NCI-H1930 (cell line): Measurements from ENCODE around the gene MGA.

ENCODE experiments used
- DNase-seq, 2 experiments: peaks; one replicate each; lab custom pipeline; 2025; lab: John Stamatoyannopoulos, UW

MGA gene

DNA sequence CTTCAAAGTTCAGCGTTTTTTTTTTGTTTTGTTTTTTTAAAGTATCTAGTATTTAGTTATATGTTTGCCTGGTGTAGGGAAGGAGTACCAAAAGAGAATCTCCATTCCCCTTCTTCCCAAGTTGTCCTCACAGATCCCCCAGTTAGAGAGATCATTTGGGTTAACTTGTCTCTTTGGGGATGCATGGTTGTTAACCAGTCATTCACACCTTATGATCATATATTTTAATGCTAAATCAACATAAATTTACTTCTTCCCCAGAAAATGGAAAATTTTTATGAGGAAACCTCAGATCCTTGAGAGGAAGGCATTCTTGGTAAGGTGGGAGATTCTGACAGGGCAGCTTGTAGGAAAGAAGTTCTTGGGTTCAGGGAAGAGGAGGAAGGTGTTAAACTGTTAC, 1.5 kb upstream of the MGA start:
- DNase-seq = no peak

DNA sequence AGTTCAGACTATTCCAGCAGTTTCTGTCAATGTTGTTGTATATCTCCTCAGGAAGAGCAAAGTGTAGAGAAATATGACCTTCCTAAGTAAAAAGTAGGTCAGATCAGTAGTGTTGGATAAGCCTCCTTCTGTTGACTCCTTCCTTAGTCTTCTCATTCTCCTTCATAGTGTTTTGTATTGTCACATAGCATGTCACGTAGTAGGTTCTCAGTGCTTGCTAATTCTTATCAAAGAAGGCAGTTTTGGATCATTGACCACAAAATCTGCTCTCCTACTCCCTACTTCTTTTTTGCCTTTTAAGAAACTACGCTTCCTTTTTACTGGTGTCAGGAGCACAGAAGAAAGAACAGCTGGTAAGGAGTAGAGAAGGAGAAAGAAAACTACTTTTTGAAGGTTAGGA, 1.0 kb upstream of the MGA start:
- no peak for DNase-seq

DNA sequence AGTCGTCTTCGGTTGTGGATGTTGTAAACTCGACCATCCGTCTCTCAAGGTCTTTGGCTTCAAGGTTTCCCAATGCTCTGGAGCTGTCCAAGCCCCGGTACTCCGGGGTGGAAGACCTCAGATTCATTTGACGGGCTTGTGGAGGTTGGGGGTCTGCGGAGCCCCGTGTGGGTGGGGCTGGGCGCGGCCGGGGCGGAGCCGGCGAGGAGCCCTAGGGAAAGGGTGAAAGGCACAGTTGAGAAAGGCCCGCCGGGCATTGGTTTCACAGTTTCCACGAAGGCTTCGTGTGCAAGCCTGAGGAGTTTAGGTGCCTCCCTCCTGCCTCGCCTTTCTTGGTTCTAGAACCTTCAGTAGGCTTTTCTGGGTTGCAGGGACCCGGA, 360 bp upstream of the MGA start:
- no peak for DNase-seq

DNA sequence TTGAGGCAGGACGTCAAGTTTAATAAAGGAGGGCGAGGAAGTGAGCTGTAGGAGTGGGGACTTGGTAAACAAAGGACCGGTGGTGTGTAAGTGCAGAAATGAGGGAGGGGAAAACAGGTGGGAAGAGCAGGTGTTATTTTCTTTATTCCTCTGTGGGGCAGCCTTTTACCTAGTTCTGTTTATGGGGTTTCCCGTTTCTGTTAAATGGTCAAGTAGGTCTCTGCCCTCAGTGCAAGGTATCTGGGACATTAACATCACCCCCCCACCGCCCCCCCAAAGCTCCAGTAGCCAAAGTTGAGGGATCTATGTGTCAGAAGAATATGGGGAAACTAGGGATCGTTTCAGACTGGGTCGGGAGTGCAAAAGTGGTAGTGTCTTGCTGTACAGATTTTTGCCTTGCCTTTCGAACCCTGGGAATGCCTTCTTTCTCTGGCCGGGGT, 893 bp downstream of the MGA start:
- no peak for DNase-seq

DNA sequence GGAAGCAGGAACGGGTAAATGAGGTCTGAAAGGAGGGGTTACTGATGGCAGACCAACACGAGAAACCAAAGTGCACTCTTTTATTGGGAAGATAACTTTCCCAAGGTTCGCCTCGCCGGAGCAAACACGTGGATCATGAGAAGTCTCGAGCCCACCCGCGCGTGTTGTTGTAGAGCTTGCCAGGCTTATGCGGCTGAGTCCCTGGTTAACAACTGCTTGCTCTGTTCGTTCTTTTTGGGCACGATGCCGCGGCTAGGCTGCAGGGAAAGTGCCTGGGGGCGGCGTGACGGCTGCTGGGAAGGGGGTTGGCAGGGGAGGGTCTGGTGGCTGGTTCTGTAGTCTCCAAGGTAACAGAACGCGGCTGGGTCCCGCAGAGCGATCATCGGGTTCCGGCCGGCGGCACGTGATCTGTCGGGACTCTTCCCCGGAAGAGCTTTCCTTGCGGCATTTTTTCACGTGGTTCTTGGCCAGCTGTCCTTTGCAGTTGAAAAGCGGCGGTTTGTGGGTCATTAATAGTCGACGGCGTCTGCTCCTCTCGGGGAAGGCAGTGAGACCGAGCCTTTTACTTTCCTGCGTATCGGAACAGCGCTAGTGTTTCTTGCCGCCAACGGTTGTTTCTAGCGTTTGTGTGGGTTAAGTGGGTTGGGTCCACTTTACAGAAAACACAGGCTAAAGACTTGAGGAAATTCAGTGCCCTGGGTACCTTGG, 1.5 kb downstream of the MGA start:
- DNase-seq = no peak

DNA sequence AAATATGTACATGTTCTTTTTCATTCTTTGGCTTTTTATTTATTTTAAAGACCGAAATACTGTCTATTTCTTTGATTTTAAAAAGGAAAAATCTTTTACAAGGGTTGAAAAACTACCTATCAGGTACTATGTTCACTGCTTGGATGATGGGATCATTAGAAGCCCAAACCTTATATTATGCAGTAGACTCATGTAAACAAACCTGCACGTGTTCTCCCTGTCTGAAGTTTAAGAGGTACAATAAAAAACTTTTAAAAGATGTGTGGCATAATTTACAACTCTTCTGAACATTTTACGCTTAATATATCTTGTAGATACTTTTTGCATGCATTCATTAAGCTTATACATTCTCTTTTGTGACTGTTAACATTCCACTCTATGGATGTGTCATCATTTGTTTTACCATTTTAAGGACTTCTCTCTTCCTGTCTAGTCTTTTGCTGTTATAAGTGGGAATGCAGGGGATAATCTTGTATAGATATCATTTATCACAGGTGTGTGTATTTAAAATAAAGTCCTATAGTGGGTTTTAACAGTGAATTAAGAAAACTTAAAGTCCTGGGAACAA, 6.2 kb downstream of the MGA start:
- DNase-seq = no peak

DNA sequence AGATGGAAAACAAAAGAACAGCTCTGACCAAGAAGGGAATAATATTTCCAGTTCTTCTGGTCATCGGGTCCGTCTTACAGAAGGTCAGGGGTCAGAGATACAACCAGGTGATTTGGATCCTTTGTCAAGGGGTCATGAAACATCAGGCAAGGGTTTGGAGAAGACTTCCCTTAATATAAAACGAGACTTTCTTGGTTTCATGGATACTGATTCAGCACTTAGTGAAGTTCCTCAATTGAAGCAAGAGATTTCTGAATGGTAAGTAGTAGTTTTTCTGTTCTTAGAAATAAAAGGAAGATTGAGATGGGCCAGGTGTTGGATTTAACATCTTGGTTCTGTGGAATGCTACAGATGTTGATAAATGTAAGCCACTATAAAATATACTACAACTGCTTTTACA, 9.5 kb downstream of the MGA start:
- DNase-seq = no peak

DNA sequence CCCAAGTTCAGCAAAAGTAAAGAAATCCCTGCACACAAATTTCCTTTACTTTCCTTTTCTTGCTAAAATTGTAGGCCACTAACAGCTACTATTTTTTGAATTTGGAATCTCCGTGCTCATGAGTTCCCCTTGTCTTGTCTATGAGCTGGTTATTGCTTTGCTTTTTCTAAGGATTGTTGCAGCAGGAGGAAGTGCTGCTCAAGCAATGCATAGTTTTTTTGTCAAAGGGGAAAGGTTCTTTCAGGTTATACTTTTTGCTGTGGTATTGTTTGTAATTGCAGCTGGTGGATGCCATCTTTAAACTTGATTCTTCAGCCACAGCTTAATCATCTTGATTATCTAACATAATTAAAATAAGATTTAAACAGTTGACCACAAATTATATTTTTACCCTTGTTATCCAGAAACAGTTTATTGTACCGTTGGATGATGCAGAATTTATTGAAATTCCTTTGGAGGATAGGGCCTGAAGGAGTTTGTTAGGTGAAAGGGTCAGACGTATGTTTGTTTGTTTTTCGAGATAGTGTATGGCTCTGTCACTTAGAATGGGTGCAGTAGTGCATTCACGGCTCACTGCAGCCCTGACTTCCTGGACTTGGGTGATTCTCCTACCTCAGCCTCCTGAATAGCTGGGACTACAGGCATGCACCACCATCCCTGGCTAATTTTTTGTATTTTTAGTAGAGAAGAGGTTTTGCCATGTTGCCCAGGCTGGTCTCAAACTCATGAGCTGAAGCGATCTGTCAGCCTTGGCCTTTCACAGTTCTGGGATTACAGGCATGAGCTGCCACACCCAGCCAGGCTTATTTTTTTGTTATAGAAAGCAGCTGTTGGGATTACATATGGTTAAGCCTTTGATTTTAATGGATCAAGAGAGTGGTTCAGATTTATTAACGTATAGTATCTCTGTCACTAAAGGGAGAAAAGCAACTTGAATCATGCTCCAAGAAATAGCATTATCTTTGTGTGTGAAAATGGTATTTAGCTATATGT, 11.7 kb downstream of the MGA start:
- DNase-seq = no peak

DNA sequence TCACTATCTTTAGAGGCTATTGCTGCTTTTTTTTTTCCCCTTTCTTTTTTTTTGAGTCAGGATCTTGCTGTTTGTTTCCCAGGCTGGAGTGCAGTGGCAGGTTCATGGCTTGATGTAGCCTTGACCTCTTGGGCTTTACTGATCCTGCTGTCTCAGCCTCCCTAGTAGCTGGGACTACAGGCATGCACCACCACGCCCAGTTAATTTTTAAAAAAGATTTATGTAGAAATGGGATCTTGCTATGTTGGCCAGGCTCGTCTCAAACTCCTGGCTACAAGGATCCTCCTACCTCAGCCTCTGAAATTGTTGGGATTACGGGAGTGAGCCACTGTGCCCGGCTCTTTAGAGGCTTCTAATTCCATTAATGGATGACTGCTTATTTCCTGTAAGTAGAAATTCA, 15.1 kb downstream of the MGA start:
- no peak for DNase-seq

DNA sequence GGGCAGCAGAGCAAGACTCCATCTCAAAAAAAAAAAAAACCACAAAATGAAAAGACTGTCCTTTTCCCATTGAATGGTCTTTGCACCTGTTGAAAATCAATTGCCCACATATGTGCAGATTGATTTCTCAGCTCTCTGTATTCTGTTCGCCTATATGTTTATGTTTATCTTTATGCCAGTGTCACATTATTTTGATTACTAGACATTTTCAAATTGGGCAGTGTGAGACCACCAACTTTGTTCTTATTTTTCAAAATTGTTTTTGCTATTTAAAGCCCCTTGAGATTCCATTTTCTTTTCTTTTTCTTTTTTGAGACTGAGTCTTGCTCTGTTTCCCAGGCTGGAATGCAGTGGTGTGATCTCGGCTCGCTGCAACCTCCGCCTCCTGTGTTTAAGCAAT, 18.5 kb downstream of the MGA start:
- DNase-seq = no peak

DNA sequence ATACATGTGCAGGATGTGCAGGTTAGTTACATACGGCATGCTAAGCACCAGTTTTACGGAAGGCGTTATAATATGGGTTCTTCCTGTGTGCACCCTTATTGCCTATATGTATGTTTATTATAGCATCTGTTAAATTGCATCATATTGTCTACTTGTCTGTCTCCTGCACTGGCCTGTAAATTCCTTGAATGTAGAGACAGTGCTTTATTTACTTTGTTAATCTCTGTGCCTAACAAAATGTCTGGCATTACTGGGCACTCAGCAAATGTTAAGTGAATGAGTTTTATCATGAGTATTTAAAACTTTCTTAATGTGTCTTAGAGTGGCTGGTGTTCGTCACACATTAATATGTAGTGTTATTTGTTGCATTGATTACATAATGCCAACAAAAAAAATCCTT, 23.8 kb downstream of the MGA start:
- DNase-seq = no peak

DNA sequence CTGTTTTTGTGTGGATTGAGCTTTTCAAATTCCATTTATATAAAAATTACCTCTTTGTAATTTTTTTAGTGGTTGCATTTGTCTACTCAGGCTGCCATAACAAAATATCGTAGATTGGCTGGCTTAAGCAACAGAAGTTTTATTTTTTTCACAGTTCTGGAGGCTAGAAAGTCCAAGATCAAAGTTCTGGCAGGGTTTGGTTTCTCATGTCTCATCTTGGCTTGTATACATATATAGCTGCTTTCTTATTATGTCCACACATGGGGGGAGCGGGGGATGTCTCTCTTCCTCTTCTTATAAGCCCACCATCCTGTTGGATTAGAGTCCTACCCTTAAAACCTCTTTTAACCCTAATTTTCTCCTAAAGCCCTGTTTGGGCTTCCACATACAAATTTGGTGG, 28.5 kb downstream of the MGA start:
- DNase-seq = no peak

DNA sequence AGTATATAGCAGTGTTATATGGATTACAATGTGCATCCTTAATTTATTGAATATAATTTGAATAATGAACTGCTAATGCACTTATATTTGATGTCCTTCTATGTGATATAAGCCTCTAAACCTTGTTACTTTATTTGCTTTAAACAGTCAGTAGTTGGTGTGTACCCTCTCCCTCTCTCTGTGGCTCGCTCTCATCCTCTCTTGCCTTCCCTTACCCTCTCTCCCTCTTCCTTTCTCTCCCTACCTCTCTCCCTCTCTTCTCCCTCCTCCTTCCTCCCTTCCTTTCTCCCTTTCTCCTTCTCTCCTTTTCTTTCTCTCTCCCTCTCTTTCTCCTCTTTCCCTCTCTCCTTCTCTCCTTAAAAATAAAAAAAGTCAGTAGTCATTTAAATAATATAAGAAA, 28.9 kb downstream of the MGA start:
- no peak for DNase-seq

DNA sequence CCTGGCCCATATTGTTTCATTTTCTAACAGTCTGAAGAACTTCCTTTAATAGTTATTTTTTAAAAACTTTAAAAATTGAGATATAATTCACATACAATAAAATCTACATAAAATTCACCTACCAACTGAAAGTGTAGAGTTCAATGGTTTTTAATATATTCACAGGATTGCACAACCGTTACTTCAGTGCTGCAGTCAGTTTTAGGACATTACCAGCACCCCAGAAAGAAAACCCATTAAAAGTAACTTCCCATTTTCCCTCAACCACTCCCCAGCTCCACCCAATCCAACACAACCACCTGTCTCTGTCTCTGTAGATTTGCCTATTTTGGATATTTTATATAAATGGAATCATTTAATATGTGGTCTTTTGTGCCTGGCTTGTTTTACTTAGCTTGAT, 29.6 kb downstream of the MGA start:
- DNase-seq = no peak

DNA sequence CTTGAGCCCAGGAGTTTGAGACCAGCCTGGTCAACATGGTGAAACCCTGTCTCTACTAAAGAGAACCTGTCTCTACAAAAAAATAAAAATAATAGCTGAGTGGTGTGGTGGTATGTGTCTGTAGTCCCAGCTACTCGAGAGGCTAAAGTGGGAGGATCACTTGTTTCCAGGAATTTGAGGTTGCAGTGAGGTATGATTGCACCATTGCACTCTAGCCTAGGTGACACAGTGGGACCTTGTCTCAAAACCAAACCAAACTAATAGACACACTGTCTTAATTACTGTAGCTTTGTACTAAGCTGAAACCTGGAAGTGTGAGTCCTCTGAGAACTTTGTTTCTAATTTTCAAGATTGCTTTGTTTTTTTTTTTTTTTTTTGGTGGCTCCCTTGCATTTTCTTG, 30.4 kb downstream of the MGA start:
- DNase-seq = no peak

DNA sequence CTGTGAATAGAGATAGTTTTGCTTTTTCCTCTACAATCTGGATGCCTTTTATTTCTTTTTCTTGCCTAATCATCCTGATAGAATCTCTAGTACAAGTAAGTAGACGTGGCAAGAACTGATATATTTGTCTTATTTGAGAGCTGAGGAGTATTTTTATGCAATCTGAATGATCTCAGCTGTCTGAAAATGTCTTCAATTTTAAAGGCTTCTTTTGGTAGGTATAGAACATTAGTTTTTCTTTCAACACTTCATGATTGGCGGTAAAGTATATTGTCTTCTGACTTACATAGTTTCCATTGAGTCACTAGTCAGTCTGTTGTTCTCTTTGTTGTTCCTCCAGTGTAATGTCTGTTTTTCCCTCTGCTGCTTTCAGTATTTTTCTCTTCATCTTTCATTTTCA, 31.3 kb downstream of the MGA start:
- DNase-seq = no peak

DNA sequence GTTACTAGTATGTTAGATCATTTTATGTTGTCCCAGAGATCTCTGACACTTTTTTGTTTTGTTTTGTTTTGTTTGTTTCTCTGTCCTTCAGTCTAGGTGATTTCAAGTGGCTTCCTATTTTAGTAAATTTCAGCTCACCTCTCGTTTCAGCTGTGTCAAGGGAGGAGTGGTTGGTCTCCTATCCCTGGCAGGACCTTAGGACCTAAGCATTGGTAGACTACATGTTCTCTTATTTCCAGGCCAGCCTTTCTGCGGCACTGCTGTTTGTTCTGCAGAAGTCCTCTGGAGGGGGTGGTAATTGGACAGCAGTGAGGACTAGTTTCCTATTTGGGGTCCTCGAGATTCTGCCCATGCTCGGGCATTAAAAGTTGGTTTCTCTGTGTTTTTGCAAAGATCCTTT, 31.8 kb downstream of the MGA start:
- no peak for DNase-seq

DNA sequence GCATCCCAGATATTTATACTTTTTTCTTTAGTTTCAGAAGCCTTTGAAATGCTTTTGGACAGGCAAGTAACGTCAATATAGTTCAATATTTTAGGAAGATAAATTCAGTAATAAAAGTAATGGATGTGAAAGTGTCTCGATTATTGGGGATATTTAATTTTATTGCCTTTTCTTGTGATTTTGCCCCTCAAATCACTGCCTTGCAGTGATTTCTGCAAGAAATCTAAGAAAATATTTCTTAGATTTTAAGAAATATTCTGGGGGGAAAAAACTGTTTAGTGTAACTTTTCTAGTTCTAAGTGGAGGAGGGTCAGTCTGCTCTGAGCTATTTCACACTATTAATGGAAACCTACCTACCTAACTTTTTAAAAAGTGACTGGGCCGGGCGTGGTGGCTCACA, 33.6 kb downstream of the MGA start:
- no peak for DNase-seq

DNA sequence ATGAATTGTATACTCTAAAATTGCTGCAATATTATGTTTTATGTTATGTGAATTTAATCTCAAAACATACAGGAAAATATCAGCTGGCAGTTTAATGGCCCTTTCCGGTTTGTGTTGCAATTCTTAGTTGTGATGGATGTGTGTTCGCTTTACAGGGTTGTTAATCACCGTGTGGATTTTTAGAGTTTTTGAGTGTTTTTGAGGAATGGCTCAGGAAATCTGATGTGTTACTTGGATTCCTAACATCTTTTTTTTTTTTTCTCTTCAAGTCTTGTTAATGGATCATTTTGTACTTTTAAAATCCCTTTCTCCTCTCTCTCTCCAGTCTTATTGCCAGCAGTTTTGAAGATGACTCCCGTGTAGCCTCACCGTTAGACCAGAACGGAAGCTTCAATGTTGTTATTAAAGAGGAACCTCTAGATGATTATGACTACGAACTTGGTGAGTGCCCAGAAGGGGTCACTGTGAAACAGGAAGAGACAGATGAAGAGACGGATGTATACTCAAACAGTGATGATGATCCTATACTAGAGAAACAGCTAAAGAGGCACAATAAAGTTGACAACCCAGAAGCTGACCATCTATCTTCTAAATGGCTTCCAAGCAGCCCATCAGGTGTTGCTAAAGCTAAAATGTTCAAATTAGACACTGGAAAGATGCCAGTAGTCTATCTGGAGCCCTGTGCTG, 35.7 kb downstream of the MGA start:
- no peak for DNase-seq

DNA sequence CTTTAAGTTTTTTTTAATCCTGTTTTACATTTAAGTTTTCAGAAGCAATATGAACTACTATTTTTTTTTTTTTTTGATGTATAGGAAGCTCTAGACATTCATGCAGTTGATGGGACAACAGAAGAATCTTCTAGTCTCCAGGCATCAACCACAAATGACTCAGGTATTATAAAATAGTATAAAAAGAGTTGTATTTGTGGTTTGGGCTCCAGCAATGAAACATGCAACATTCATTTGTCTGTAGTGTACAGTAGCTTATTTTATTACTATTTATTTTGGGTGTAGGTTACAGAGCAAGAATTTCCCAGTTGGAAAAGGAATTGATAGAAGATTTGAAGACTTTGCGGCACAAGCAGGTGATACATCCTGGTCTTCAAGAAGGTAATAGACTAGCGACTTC, 38.6 kb downstream of the MGA start:
- DNase-seq = no peak

DNA sequence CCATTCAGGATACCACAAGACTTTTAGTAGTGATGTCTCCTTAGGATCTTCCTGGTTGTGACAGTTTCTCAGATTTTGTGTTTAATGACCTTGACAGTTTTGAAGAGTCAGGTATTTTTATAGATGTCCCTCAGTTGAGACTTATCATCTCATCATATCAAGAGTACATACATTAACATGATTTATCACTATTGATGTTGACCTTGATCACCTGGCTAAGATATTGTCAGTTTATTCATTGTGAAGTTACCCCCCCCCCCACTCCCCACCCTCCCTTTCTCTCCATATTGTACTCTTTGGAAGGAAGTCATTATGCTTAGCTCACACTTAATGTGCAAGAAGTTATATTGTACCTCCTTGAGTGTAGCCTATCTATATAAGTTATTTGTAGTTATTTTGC, 42.9 kb downstream of the MGA start:
- DNase-seq = no peak

DNA sequence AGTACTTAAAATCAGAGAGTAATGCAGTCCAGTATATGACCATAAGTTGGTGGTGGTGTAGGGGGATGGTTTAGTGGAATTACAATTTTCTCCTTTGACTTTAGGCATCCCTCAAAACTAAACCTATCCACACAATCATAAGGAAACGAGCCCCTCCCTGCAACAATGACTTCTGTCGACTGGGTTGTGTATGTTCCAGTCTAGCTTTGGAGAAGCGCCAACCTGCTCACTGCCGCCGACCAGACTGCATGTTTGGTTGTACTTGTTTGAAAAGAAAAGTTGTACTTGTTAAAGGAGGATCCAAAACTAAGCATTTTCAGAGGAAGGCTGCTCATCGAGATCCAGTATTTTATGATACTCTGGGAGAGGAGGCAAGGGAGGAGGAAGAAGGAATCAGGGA, 52.8 kb downstream of the MGA start:
- DNase-seq = no peak

DNA sequence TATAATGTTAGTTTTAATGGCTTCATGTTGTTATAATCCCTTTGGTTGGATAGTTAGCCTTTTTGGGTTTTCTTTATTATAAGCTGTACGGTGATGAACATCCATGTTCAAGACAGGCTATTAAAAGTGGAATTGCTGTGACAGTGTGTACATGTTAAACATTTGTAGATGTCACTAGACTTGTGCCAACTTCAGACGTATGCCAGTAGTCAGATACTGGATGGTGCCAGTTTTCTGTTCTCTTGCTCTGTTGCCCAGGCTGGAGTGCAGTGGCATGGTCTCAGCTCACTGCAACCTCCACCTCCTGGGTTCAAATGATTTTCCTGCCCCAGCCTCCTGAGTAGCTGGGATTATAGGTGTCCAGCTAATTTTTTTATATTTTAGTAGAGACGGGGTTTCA, 54.1 kb downstream of the MGA start:
- no peak for DNase-seq
